Measurements from ENCODE around the gene NCAM1.
A peak's percentile ranks its signal among the peaks of the same experiment; 100 is the strongest.

NCAM1 gene

DNA sequence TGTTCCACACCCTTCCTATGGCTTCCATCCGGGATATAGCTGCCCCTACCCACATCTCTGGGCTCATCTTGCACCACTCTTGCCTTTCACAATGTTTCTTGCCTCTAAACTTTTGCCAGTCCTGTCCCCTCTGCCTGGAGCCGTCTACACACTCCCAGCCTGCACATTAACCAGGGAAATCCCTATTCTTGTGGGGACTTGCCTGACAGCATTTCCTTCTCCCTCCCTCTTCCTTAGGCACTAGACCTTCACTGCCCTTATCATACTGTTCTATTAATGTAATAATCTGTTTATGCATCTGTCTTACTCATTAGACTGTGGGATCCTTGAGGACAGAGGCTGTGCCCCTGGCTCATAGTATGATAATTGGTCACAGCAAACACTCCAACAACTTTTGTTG lies 347.4 kb downstream of the NCAM1 start:
- DNase-seq (ENCODE audit: low spot score): no peak

GRCh38 chr11:113311536-113311935 lies 350.3 kb downstream of the NCAM1 start:
- no peak for DNase-seq (ENCODE audit: low spot score)

- DNase-seq (ENCODE audit: low spot score): no peak
Observed at GRCh38 chr11:113313601-113314000, 352.4 kb downstream of the NCAM1 start.

GRCh38 chr11:113314065-113314388 lies 352.8 kb downstream of the NCAM1 start:
- no peak for DNase-seq (ENCODE audit: low spot score)

DNA sequence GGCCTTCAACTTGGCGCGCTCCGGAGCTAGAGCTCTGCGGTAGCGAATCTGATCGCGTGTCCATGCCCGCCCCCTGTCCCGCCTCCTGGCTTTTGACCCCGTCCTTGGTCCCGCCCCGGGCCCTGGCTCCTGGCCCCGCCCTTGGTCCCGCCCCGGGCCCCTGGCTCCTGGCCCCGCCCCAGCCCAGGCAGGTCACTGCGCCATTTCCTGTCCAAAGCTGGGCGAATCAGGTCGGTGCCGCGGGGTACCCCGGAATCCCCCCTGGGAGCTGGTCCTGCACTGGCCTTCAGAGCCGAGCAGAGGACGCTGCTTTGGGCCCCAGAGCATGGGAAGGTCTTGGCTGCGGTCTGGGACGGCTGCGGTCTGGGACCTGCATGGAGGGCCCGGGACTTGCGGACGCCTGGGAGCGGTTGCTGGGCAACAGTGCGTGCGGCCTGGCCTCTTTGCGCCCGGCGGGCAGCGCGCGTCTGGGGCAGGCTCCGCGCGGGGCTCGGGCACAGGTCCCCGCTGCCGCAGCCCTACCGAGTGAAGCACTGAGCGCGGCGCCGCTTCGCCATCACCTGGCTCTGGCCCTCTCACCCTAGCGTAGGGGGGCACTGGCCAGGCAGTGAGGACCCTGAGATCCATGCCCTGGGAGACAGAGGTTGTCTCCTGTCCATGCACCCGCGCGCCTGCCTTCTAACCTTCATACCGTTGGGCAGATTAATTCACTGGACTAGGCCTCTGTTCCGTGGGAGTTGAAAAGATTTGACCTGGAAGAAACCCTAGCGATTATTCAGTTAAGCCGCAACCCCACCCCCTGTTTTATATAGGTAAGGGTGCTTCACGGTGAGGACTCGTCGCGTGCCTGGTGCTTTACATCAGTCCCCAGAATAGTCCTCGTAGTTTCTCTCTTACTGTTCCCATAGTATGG lies 353.4 kb downstream of the NCAM1 start, which contains the start of gene TTC12:
Gene TTC12 (plus strand): TSS at position 195 of the 913 bp plus-strand sequence. CDS start 1,675 bp downstream, outside the sequence.
- peak; percentile 93 for DNase-seq (ENCODE audit: low spot score)

- DNase-seq (ENCODE audit: low spot score): no peak
Observed at GRCh38 chr11:113315811-113316210, 354.6 kb downstream of the NCAM1 start.

GRCh38 chr11:113316256-113316655 lies 355.0 kb downstream of the NCAM1 start:
- DNase-seq (ENCODE audit: low spot score): no peak

DNA sequence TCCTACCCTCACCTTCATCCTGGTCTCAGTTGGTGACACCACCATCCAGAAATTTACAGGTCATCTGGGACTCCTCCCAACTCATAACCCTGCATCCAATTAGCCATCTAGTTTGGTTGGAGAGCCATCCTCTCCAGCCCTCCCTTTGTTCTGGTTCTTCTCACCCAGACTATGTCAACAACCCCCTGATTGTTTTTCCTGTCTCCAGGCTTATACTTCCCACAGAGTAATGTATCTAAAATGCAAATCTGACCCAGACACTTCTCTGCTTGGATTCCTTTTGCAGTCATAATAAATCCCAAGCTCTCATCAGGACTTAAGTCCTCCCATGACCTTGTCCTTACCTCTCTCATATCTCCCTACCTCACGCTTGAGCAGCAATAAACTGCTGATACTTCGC lies 356.1 kb downstream of the NCAM1 start:
- DNase-seq (ENCODE audit: low spot score): no peak

DNA sequence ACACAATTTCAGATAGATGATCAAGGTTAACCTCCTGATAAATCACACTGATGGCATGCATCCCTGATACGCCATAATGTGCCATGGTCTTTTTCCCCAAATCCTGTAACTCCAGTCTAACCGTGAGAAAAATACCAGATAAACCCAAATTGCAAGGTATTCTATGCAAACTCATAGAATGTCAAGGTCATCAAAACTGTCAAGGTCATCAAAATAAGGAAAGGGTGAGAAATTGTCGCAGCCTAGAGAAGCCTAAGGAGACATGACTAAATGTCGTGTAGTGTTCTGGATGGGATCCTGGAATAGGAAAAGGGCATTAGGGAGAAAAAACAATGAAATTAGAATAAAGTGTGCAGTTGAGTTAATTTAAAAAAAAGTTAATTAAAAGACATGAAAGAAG lies 357.9 kb downstream of the NCAM1 start:
- DNase-seq (ENCODE audit: low spot score): no peak

- DNase-seq (ENCODE audit: low spot score): no peak
Observed at GRCh38 chr11:113322158-113322557, 360.9 kb downstream of the NCAM1 start.

- no peak for DNase-seq (ENCODE audit: low spot score)
Observed at GRCh38 chr11:113324250-113324649, 363.0 kb downstream of the NCAM1 start.

Measured in Ammon's horn (tissue), 1 donor.